ENCODE data around the gene VAC14.

VAC14 gene

DNA sequence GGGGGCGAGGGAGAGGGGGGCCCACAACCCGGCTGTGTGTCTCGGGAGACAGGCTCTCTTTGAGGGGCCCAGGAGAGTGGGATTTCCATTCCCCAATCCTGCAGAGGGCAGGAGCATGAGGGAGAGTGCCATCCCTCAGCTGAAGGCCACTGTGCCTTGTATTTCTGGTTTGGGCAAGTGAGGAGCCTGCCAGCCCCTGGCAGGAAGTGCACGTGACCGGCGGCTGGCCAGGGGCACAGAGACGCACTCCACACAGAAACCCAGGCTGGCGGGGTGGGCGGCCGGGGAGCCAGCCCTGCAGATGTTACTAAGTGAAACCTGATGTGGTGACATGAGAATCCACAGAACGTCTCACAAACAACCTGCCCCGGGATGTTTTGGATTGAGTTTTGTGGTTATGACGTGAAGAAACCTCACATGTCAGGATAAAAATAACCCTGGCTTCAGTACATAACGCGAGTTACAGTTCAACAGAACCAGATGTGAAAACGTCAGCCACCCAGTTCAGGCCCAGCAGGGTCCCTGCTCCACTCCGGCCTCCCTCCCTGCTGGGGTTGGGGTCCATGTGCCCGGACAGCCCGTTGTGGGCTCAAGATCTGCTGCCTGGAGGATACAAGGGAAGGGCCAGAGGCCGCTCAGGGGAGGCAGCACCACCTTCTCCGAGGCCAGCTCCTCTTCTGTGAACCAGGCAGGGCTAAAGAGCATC lies 63.4 kb downstream of the VAC14 start:
- TF ChIP-seq, protein P1, sequence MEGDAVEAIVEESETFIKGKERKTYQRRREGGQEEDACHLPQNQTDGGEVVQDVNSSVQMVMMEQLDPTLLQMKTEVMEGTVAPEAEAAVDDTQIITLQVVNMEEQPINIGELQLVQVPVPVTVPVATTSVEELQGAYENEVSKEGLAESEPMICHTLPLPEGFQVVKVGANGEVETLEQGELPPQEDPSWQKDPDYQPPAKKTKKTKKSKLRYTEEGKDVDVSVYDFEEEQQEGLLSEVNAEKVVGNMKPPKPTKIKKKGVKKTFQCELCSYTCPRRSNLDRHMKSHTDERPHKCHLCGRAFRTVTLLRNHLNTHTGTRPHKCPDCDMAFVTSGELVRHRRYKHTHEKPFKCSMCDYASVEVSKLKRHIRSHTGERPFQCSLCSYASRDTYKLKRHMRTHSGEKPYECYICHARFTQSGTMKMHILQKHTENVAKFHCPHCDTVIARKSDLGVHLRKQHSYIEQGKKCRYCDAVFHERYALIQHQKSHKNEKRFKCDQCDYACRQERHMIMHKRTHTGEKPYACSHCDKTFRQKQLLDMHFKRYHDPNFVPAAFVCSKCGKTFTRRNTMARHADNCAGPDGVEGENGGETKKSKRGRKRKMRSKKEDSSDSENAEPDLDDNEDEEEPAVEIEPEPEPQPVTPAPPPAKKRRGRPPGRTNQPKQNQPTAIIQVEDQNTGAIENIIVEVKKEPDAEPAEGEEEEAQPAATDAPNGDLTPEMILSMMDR (IDR thresholded peaks at IDR 0.05): peak; percentile 16; the same call in 1 of the 2 replicates

DNA sequence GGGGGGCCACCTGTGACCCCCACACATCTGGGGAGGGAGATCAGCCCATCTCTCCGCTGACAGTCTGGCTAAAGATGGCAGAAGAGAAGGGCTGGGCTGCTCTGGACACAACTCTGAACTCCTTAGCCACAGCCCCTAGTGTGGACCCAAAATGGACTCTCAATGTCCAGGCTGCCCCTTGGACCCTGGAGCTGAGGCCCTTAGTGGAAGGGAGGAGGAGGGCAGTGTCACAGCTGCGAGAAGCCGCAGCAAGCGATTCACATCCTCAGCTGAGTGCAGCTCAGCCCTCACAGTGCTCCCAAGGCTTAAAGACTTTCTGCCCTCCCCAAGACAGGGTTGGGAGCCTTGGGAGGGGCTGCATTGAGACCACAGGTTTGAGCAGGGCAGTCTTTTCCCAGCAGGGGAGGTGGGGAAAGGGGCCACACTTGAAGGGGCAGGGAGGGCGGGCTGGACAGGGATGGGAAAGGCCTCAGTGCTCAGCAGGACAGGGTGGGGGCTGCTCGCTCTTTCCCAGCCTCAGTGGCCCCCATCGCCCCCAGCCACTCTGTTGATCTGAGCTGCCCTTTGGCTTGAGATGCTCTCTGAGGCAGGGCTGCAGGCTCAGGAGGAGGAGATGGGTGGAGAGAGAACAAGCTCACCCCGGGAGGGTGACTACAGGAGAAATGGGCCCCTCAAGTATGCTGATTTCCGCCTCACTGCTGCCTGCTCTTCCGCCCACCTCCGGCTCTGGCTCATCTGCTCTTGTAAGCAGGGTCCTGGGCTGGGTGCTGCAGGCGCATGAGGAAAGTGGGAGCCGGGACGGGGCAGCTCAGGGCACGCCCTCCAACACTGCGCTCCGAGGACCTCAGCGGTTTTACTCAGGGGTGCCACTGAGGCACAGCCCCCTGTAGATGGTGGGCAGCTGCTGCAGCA lies 64.2 kb downstream of the VAC14 start:
- TF ChIP-seq, protein P1 (IDR thresholded peaks at IDR 0.05): no peak

DNA sequence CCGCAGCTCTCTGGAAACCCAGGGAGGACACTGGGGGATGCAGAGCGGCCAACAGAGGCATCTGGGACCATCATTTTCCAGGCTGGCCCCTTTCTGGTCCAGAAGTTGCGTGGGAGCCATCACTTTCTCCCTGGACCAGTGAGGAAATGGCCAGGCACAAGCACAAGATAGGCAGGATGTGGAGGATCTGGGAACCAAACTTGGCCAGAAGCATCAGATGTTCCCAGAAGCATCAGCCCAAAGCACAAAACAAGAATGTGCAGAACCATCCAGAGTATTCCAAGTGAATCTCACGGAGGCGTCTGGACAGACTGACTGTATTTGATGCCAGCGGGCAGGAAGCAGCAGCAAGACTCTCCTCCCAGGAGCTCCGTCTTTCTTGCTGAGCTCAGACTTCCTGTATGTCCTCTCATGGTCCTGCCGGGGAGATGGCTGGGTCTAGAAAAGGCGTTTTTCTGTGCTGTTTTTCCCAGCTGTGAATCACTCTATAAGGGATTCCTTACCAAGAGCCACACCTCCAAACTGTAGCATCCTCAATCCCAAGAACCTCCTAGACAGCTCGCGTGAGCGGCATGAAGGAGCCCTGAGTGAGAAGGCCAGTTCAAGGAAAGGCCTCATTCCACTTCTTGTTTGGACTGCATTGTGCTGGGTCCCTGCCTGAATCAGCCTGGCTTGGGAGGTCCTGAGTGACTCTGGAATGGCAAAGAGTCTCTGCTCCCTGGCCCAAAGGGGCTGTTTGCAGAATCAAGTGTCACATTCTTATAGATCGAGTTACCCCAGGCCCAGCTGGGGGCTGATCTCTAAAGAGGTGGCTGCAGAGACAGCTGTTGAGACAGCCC lies 65.6 kb downstream of the VAC14 start:
- TF ChIP-seq, protein P1 (IDR thresholded peaks at IDR 0.05): no peak

DNA sequence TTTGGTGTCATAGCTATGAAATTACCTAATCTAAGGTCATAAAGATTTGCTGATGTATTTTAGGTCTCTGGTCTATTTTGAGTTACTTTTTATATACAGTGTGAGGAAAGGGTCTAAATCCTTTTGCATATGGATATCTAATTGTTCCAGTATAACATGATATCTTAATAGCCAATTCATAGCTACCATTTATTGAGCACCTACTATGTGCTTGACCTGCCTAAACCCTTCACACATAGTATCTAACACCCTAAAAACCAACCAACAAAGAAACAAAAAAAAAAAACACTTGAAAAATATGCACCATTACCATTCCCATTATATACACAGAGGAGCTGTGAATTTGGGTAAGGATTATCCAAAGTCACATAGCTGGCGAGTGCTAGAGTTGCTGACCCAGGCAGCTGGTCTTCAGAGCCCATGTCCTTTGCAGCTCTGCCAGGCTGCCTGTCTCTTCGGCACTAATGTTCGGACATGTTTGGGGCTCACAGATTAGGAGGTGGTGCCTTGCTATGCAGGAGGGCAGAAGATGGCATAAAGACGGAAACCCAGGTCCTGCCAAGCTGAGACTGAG lies 66.3 kb downstream of the VAC14 start:
- TF ChIP-seq, protein P1 (IDR thresholded peaks at IDR 0.05): no peak

DNA sequence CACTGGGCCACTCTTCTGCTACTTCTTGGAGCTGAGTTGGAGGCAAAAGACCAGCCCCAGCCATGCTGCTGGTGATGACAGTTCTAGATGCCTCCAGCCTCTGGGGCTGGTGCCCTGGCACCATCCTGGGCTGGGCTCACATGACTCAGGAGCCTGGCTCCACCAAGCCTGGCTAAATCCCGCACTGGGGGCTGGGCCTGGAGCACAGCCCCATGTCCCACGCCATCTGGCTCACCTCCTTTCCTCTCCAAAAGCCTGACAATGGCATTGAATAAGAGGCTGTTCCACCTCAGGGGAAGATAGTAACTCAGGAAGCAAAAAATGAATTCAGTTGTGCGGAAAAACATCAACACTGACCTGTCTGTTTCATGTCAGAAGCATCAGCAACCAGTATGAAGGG lies 70.0 kb downstream of the VAC14 start:
- TF ChIP-seq, protein P1 (IDR thresholded peaks at IDR 0.05): no peak

DNA sequence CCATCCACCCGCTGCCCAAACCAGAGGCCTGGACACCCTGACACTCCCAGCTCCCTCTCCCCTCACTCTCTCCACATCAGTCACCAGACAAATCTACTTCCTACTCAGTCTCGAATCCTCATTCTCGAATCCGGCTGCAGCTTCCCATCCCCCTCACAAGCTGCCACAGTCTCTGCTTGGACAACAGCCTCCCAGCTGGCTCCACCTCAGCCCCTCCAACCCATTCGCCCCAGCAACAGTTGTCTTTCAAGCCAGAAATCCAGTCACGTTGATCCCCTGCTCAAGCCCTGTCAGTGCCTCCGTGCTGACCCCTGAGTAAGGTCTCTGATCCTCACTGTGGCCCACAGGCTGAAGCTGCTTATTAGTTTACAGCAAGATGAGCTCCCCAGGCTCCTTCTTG lies 70.9 kb downstream of the VAC14 start:
- TF ChIP-seq, protein P1 (IDR thresholded peaks at IDR 0.05): no peak

DNA sequence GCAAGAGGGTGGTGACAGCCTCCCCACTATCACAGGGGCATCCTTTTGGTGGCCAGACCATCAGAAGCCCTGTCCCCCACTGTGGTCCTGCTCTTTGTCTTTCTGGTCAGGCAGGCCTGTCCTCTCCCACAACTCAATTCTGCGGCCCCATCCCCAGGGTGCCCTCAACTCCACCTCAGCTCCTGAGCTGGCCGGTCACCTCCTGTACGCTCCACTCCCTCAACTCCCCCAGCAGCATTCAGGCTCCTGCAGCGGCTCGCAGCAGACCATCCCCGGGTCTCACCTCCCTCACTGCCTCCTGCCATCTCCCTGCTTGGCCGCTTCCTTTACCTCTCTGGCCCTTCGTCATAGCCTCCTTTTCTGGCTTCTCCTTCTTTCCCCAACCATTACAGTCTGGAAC lies 71.7 kb downstream of the VAC14 start:
- TF ChIP-seq, protein P1 (IDR thresholded peaks at IDR 0.05): no peak
